HG02885 (cell line): ENCODE results near the gene SALL3.

ENCODE experiments used
- ATAC-seq: cut with Tn5 transposase; IDR thresholded peaks from one replicate; pipeline ENCODE4 v1.9.1; 2021; ENCODE audit warnings: mild to moderate bottlenecking; ENCODE audit not compliant: unreplicated experiment, poor library complexity

The SALL3 gene

DNA sequence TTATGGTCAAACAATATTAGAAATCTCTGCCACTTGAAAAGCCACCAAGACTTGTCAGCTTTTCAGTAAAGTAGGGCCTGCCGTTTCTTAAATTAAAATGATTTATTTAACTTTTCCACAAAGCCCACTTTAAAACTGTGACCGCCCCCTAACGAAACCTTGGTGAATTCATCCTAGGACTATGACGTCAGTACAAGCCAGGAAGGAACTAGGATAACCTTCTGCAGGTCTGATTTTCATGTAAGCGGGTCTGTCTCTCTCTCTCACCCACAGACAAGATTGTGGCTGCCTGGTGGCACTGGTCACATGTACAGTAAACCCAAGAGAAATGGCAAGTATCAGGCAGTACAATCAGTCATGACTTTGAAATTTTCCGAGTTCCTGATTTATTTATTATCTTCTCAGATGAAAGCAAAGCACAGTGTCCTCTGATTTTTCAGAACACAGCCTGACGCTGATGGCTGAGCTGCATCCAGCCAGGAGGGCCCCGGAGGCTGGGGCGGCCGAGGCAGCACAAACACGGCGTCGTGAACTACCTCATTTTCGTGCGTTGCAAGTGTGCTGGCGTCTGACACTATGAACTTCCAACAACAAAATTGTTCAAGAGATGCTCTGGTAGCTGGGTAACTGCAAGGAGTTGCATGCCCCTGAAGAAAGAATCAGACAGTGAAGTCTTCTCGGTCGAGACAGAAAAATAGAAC is 18.9 kb downstream of the SALL3 start:
- no peak for ATAC-seq

DNA sequence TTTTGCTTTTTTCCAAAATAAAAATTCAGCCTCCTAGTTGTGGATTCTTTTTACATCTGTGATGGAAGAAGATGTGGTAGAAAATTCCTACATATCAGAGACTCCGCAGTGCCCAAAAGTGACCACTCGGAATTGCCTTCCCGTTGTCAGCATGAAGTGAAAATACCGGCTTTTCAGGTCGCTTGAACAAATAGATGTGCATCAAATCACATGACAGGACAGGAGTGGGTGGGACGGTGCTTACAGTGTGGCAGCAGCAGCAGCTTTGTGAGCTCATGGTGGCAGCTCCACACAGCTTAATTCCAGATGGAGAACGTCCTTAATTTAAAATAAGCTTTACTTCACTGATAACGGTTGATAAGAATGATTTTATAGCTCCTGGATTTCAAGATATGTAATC is 20.3 kb downstream of the SALL3 start:
- no peak for ATAC-seq

DNA sequence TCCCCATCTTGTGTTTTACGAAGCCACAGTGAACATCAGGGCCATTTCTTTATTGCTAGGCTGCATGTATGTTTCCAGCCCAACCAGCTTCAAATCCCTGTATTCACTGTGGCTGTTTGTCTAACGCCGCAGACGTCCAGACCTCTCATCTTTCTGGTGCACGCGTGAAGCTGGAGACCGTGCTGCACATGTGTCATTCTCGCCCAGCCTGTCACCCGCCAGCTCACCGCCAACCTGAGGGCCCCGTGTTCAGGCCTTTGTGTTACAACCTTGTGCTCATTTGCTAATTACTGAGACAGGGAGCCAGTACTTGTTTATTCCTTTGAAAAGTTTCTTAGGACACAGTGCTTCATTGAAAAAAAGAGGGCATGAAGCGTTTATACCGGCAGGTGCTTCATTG is 21.4 kb downstream of the SALL3 start:
- no peak for ATAC-seq

DNA sequence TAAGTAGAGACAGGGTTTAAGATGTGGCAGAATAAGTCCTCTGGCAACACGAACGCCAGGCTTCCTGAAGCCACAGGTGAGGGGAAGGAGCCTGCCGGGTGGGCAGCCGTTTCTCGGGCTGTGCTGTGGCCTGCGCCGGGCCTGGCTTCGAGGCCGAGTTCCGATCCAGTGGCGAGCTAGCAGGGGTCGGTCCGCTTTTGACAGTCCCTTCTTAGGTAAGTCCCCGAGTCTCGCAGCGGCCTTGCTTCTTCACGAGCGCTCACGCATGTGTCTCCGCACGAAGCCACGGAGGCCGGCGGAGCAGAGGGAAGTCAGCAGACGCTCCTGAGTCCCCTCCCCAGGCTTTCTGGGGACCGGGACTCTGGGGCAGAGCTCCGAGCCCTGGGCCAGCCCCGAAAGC is 26.0 kb downstream of the SALL3 start:
- ATAC-seq, result no peak

DNA sequence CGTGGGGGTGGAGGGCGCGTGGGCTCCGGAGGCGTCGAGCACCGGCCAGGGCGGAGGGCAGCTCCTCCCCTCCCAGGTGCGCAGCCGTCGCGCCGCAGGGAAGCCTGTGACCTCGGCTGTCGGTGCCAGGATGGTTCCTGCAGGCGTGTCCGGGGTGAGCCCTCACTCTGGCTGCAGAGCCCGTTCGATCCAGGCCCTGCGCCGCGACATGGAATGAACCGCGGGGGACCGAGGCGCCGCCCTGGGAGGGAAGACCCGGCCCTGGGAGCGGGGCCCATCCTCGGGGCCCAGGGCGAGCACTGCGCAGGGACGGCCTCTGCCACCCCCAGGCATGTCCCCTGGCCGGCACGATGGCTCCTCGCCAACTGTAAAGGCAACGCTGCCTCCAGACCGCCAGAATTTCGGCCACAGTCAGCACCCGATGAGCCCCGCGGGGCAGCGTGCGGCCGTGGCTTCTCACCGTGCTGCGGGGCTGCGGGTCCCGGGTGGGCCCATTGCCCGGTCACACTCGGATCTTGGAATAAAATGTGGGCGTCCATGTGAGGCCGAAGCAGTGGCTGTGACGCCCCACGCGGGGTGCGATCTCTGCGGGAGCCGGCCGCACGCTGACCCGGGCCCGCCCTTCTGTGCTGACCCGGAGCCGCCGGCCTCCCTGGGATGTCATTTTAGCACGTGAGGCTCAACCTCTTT is 26.6 kb downstream of the SALL3 start:
- ATAC-seq, result no peak

DNA sequence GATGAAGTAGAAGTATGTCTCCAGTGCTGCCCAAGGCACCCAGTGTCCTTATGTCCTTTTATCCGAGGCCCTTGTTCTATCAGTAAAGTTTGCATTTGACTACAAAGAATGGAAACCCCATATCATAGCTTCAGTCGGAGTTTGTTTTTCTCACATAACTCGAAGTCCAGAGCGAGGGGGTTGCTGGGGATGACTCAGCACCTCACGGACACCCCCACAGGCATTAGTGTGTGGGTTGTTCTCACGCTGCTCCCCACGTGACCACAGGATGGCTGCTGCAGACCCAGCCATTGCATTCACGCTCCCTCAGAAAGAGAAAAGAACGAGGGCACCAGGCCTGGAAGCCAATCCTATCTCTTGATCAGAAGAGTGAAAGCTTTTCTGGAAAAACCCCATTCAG is 27.8 kb downstream of the SALL3 start:
- ATAC-seq, result no peak

DNA sequence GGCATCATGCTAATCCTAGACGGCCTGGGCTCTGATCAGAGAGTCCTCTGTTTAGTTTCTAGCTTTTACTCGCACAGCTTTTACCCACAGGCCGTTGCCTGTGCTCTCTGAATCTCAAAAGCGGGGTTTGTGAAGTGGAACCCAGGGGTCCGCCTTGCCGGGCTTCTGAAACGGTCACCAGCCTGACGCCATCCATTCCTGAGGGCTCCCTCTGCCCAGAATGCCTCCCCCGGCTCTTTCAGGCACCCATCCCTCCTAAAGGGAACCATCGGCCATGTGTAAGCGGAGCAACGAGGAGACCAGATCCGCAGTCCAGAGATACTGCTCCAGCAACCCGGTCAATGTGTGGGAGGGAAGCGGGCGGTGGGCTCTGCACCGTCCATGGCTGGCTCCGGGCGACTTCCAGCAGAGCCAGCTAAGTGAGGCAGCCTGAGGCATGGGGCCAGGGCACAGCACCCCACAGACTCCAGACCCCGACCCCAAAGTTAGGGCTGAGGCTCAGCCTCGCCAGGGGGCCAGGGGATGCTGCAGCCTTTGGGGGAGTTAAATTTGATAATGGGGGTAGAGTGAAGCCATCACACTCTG is 28.8 kb downstream of the SALL3 start:
- no peak for ATAC-seq

DNA sequence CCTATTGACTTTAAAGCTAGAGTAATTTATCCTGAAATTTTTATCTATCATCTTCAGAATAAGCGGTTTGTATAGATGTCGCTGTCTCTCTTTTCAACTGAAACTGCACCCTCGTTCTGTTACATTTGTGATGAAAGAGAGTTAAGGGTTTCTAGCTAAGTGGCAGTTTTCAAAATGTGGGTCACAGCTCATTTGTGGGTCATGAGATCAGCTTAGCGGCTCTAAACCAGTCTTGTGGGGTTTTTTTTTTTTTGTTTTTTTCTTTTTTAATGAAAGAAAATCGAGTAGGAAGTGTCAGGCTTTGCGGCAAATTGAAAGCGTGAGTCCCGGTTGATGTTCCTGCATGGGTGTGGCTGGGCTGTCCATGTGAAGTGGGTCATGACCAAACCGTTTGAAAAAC is 31.2 kb downstream of the SALL3 start:
- no peak for ATAC-seq

DNA sequence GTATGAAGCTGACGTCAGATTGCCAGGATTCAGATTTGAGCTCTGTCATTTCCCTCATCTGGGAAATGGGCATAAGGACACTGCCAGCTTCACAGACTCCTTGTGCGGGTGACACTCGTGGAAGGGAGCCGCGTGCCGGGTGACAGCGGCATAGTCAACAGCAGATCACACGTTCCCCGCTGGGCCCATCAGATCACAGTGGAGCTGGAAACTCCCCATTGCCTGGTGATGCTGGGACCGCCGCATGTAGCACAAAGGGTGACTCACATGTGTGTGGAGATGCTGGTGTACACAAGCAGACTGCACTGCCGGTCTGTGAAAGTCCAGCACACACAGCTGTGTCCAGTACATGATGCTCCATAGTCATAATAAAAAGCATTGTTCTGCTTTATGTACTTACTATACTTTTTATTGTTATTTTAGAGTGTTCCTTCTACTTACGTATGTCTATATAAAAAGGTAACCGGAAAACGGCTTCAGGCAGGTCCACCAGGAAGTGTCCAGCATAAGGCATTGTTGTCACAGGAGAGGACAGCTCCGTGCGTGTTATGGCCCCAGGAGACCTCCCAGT is 31.8 kb downstream of the SALL3 start:
- ATAC-seq, result no peak

DNA sequence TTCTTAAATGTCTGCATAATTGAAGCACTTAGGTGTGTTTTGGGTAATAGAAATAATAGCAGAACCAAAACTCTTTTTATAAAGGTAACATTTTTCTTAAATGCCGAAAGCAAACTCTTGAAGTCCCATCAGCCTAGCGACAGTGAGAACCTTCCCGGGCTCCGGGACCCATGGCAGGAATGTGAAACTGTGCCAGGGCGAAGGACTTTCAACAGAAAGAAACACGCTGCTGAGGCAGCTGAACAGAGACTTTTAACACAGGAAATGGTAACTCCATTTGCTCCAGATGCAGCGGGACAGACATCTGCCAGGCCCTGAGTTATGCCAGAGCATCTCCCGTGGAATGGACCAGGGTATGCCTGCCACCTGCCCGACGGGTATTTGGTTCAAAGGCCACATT is 34.3 kb downstream of the SALL3 start:
- no peak for ATAC-seq

DNA sequence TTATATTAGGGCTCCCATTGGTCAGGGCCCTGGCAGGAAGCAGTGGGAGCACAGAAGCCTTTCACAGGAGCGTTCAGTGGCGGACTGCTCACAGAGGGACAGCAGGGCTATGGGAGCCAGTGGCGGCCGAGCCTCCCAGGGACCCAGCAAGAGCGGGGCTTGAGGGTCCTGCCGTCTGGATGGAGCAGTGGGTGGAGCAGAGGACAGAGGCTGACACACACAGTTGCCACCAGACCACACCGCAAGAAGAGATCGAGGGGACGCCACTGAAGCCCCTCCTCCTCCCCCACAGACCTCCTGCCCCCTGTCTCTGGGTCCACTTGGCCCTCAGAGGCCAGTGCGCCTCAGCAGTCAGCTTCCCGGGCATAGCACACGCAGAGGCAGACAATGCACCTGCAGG is 39.3 kb downstream of the SALL3 start:
- no peak for ATAC-seq

DNA sequence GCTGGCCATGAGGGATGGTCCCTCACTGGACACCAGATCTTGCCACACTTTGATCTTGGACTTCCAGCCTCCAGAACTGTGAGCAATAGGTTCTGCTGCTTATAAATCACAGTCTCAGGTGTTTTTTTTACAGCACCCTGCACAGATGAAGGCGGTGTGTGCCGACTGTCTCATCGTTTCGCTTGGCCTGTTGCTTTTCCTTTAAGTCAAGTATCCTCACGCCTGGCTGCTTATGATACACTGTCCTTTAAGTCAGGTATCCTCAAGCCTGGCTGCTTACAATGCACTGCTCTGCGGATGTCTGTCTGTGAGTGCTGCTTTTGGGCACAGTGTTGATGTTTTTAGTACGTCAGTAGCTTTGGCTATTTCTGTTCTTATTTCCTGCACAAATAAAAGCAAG is 40.3 kb downstream of the SALL3 start:
- no peak for ATAC-seq

DNA sequence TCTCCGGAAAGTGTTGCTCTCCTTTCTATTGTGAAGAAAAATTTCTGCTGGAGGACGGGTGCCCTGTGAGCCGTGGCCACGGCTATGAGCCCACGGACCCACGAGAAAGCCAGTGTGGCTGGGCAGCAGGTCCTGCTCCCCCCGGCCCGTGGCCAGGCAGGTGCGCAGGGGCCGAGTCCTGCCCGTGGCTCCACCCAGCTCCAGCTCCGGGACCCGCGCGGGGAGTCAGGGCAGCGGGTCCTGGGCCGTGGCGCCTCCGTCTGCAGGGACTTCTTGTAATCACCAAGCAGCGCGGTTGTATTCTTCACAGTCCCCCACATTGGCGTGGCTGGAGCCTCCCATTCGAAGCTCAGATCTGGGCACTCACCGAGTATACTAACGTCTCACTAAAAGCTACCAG is 43.0 kb downstream of the SALL3 start:
- ATAC-seq, result no peak

DNA sequence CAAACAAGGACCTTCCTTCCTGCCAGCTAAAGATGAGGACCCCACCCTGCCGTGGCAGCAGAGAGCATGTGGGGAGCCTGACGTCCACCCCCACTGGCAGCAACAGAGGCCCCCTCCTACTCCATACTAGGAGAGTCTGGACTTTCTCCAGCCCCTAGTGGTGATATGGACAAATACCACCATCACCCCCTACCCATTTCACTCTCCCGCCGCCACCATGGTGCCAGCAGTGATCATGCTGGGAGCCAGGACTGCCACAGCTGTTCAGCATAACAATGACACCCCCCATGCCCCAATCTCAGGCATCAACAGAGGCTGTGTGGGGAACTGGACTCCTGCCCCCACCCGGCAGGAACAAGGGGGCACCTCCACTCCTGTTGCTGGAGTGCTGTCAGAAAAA is 46.9 kb downstream of the SALL3 start:
- ATAC-seq, result no peak

DNA sequence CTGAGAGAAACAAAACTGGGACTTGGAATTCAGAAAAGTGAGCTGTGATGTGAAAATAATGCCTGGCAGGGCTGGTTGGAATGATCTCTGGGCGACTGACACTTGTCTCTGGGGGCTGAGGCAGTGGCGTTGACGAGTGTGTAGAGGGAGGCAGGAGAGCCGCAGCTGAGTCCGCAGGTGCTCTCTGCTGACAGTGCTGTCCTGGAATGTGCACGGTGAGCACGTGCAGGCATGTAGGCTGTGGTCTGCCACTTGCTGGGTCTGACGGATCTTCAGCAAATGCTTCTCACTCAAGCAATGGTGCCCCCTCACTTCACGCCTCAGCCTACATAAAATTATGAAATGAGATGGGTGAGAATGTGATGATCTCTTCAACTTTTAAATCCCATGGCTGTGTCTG is 51.1 kb downstream of the SALL3 start:
- ATAC-seq, result no peak

DNA sequence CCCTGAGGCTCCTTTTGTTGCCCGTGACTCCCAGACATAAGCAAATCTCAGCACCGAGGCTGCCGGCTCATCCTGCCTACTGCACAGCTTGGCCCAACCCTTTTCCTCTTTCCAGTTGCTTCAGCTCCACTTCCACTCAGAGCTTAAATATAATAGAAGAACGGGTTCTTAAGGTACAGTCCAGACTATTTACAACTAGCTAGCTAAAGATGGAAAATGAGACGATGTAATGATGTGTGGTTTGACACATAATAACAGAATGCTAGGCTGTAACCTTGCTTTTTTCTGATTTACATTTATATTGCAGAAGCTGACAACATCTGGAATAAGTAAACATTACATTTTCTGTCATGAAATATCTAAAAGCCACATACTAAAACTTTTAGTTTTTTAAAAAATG is 62.7 kb downstream of the SALL3 start:
- ATAC-seq, result no peak

DNA sequence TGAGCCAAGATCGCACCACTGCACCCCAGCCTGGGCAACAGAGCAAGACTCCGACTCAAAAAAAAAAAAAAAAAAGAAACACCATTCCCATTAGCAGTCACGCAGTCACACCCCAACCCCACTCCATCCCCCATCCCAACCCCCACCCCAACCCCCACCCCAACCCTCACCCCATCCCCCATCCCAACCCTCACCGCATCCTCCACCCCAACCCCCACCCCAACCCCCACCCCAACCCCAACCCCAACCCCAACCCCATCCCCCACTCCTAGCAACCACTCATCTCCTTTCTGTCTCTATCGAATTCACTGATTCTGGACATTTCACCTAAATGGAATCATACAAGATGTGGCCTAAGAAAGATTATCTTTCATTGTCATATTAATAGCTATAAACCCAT is 63.7 kb downstream of the SALL3 start:
- ATAC-seq, result no peak

DNA sequence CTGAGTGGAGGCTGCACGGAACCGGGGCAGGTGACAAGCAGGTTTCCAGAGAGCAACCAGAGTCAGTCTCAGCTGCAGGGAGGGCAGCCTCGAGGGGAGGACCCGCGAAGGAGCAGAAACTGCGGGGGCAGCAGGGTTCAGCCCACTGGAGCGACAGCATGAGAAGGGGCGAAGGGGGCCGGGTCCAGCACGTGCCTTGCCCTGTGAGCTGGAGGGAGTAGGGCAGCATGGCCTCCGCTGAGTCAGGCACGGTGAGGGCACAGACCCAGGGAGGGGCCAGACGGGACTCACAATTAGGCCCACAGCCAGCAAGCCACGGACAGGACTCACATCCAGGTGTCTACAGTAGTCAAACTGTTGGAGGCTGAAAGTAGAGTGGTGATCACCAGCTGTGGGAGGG is 66.9 kb downstream of the SALL3 start:
- no peak for ATAC-seq

DNA sequence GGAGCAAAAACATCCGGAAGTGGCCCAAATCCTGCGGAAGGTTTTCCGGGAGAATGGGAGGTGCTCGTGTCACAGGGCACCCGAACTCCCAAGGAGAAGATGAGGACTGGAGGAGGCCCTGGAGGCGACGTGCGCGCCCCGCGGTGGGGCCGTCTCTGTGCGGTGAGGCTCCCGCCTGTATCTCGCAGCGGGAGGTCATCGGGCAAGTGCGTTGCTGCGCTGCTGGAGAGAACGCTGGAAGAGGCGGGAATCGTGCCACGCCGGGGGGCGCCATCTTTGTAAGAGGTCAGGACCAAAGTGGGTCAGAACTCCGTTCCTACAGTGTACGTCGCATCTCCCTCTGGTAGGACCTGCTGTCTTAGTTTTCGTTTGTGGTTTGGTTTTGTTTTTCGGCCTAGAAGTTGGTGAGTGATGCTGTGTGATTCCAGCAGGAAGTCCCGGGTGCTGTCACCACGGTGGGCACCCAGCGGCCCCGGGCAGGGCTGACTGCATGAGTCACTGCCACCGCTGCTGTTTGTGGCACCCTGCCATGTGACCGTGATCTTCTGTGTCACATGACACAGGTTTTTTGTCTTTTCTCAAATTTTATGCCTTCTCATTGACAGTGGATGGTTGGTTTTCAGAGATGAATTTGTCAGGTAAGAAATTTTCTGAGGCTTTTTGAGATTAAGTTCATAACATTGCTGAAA is 68.1 kb downstream of the SALL3 start:
- ATAC-seq, result no peak

DNA sequence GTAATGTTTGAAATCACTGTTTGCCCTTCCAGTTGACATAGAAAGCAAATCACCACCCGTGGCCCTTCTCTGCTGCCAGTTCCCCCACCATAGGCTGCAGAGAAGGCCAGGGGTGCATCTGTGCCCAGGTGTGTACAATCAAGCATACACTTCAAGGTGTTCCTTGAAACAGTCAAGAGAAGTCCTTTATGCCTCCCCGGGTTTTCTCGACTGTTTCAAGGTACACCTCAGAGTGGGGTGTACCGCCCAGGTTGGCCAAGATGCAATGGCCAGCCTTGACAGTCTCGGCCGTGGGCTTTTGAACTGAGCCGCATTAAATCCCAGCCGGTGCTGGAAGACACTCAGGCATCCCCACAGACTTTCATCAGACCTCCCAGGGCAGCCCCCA is 68.6 kb downstream of the SALL3 start:
- ATAC-seq, result no peak

DNA sequence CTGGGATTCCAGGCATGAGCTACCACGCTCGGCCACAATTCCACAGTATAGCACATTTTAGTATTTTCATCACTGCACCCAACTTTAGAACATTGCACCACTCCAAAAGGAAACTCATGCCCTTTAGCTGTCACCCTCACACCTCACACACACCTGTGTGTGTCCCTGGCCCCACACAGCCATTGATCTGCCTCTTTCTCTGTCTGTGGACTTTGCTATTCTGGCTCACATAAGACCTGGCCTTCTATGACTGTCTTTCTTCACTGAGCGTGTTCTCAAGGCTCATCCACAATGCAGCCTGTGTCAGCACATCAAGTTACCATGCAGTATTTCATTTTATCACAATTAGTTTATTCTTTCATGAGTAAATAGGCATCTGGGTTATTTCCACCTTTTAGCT is 69.9 kb downstream of the SALL3 start:
- no peak for ATAC-seq
